ENCODE measurements around the gene PBX1.
"Not testable (repeated sequence)": the region's sequence is repeated elsewhere in the genome, so short reads cannot be mapped to it uniquely, and the experiment has no call there.

The PBX1 gene

GRCh38 chr1:164518692-164519332, 40.2 kb upstream of the PBX1 start:
- no peak for TF ChIP-seq CTCF (IDR thresholded peaks at IDR 0.05; ENCODE audit: low read depth, low read length, missing control alignments)
- DNase-seq (ENCODE audit: low read depth), result no peak
- H3K4me3 ChIP-seq (ENCODE audit: low read depth, low read length), result no peak overlapping the region

- H3K4me3 ChIP-seq (ENCODE audit: low read depth, low read length), result no peak overlapping the region
- DNase-seq (ENCODE audit: low read depth), result no peak
- TF ChIP-seq CTCF (IDR thresholded peaks at IDR 0.05; ENCODE audit: low read depth, low read length, missing control alignments), result no peak
Observed at GRCh38 chr1:164519426-164519825, 39.6 kb upstream of the PBX1 start.

- no peak for TF ChIP-seq CTCF (IDR thresholded peaks at IDR 0.05; ENCODE audit: low read depth, low read length, missing control alignments)
- no peak overlapping the region for H3K4me3 ChIP-seq (ENCODE audit: low read depth, low read length)
- no peak for DNase-seq (ENCODE audit: low read depth)
Observed at GRCh38 chr1:164524810-164525209, 34.2 kb upstream of the PBX1 start.

GRCh38 chr1:164534863-164535610, 23.9 kb upstream of the PBX1 start:
- H3K4me3 ChIP-seq (ENCODE audit: low read depth, low read length), result no peak overlapping the region
- TF ChIP-seq CTCF (IDR thresholded peaks at IDR 0.05; ENCODE audit: low read depth, low read length, missing control alignments), result no peak
- DNase-seq (ENCODE audit: low read depth), result no peak

- H3K4me3 ChIP-seq (ENCODE audit: low read depth, low read length); DNase-seq (ENCODE audit: low read depth): not testable (repeated sequence)
Observed at GRCh38 chr1:164552463-164552988, 6.5 kb upstream of the PBX1 start.

GRCh38 chr1:164557270-164557669, 1.7 kb upstream of the PBX1 start:
- no peak for DNase-seq (ENCODE audit: low read depth)
- TF ChIP-seq CTCF (IDR thresholded peaks at IDR 0.05; ENCODE audit: low read depth, low read length, missing control alignments), result no peak
- no peak overlapping the region for H3K4me3 ChIP-seq (ENCODE audit: low read depth, low read length)

GRCh38 chr1:164559342-164560051, 513 bp downstream of the PBX1 start:
- DNase-seq (ENCODE audit: low read depth), result no peak
- no peak for TF ChIP-seq CTCF (IDR thresholded peaks at IDR 0.05; ENCODE audit: low read depth, low read length, missing control alignments)
- no peak overlapping the region for H3K4me3 ChIP-seq (ENCODE audit: low read depth, low read length)
